ENCODE results near the gene GYS1. TPM values are rescaled to one million over a fixed set of nuclear protein-coding genes. Genes with fewer than 3 reads are reported as not detected.

The GYS1 gene
- total RNA-seq, 1 donor from 2014 or later = 57.4 TPM

DNA sequence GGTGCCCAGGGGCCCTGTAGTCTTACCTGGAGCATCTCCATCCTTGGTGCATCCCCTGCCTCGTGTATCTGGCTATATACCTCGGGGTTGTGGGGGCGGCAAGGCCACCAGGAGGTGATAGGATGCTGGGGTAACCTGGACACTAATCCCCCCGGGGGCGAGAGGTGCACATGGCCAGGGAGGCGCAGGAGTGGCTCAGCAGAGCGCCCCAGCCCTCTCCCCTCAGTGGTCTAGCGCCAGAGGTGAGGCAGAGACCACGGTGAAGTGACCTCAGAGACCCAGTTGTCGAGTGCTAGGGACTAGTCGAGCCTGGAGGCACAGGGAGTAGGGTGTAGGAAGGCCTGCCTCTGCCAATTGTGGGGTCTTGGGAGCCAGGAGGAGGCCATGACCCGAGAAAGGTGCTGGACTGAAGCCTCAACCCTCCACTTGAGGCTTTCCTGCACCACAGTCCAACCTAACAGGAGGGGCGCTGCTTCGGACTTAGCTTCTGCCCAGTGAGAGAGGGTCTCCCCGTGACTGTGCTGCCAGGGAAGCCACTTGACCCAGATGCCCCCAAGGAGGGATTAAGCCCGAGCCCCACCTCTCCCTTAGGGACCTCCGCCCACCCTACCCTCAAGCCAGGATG is 24.0 kb upstream of the GYS1 start, which contains the start of gene LHB:
Gene LHB (minus strand): TSS at position 51 of the 625 bp plus-strand sequence. CDS start 10 bp downstream, at position 41.
- H3K27me3 Mint-ChIP-seq = peaks cover 42% of the 10 kb centered on the region
- peaks cover 3% of the 10 kb centered on the region for H3K4me1 Mint-ChIP-seq (ENCODE audit: low read depth)
- no peak for TF ChIP-seq CTCF (IDR thresholded peaks at IDR 0.05; ENCODE audit: unreplicated experiment)
- no peaks in the 10 kb centered on the region for H3K9me3 Mint-ChIP-seq (ENCODE audit: low read depth)
- peaks cover 13% of the 10 kb centered on the region for H3K36me3 Mint-ChIP-seq (ENCODE audit: insufficient read depth)
- no peak within 1 kb of the TSS for H3K27ac Mint-ChIP-seq
- no peak for DNase-seq (ENCODE audit: low spot score, unreplicated experiment)
- peak within 1 kb of the TSS; percentile 35 for H3K4me3 Mint-ChIP-seq (ENCODE audit: low read depth)

DNA sequence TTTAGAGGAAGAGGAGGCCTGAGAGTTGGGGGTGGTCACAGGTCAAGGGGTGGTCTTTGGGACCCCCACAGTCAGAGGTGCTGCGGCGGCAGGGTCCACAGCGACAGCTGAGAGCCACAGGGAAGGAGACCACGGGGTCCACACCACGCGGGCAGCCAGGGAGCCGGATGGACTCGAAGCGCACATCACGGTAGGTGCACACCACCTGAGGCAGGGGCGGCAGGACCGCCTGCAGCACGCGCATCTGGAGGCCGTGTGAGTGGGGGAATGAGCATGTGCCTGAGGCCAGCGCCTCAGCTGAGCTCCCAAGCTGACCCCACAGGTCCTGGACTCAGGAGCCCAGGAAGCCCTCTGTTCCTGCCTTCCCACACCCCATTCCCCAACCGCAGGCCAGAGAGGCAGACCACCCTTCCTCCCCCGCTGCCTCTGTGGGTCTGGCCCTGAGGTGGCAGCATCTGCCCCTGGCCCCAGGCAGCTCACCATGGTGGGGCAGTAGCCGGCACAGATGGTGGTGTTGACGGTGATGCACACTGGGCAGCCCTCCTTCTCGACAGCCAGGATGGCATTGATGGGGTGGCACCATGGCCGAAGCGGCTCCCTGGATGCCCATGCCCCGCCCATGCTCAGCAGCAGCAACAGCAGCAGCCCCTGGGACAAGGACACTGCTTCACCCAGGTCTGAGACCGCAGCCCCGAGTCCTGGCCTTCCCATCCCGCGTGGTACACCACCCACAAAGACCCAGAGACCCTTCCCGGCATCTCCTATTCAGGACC is 23.1 kb upstream of the GYS1 start:
- H3K27ac Mint-ChIP-seq = no peak overlapping the region
- no peaks in the 10 kb centered on the region for H3K9me3 Mint-ChIP-seq (ENCODE audit: low read depth)
- no peak overlapping the region for H3K4me3 Mint-ChIP-seq (ENCODE audit: low read depth)
- H3K27me3 Mint-ChIP-seq = peaks cover 33% of the 10 kb centered on the region
- peaks cover 3% of the 10 kb centered on the region for H3K4me1 Mint-ChIP-seq (ENCODE audit: low read depth)
- no peak for DNase-seq (ENCODE audit: low spot score, unreplicated experiment)
- H3K36me3 Mint-ChIP-seq (ENCODE audit: insufficient read depth) = peaks cover 13% of the 10 kb centered on the region
- no peak for TF ChIP-seq CTCF (IDR thresholded peaks at IDR 0.05; ENCODE audit: unreplicated experiment)

DNA sequence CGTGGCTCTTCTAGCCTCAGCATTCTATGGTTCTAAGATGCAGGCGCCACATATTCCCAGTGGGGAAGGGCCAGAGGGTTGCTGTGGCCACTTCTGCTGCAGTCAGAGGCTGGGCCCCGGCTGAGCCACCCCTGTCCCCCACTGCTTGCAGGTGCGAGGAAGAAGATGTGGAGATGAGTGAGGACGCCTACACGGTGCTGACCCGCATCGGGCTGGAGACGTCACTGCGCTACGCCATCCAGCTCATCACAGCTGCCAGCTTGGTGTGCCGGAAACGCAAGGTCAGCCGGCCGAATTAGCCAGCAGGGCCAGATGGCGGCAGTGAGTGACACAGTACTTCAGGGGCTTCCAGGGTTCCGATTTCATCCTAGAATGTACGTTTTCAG is 21.8 kb upstream of the GYS1 start:
- Mint-ChIP-seq H3K27ac (no peak overlapping the region), H3K27me3 (peaks cover 19% of the 10 kb centered on the region), H3K36me3 (ENCODE audit: insufficient read depth) (peaks cover 15% of the 10 kb centered on the region), H3K9me3 (ENCODE audit: low read depth) (no peaks in the 10 kb centered on the region), H3K4me3 (ENCODE audit: low read depth) (no peak overlapping the region), H3K4me1 (ENCODE audit: low read depth) (peaks cover 3% of the 10 kb centered on the region)
- no peak for DNase-seq (ENCODE audit: low spot score, unreplicated experiment)
- TF ChIP-seq CTCF (IDR thresholded peaks at IDR 0.05; ENCODE audit: unreplicated experiment) = no peak

DNA sequence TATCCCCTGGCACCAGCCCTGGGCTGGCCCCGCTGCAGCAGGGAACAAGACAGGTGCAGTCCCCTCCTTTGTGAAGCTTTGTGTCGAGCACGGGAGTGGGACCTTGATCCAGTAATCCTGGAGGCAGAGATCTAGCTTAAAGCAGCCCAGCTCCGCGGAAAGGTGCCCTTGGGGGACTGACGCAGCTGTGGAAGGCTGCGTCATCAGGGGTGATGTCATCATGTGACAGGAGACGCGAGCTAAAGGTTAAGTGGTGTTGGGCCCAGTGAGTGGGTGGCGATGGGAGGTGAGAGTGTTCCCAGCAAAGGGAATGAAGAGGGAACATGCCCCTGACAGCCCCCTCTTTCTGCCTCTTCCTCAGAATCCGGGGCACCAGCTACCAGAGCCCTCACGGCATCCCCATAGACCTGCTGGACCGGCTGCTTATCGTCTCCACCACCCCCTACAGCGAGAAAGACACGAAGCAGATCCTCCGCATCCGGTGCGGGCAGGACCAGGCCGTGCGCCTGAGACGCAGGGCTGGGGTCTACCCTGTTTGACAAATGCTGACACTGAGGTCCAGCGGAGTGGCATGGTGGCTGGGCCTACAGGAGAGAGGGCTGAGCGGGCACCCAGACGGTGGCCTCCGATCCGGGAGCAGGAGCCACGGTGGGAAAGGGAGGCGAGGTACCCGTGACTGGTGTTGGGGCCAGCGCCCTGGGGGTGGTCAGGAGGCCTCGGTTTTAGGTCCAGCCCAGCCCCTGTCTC is 21.2 kb upstream of the GYS1 start:
- no peak overlapping the region for H3K27ac Mint-ChIP-seq
- no peaks in the 10 kb centered on the region for H3K9me3 Mint-ChIP-seq (ENCODE audit: low read depth)
- DNase-seq (ENCODE audit: low spot score, unreplicated experiment) = no peak
- peaks cover 15% of the 10 kb centered on the region for H3K36me3 Mint-ChIP-seq (ENCODE audit: insufficient read depth)
- H3K4me3 Mint-ChIP-seq (ENCODE audit: low read depth) = no peak overlapping the region
- peaks cover 3% of the 10 kb centered on the region for H3K4me1 Mint-ChIP-seq (ENCODE audit: low read depth)
- H3K27me3 Mint-ChIP-seq = peaks cover 15% of the 10 kb centered on the region
- no peak for TF ChIP-seq CTCF (IDR thresholded peaks at IDR 0.05; ENCODE audit: unreplicated experiment)

DNA sequence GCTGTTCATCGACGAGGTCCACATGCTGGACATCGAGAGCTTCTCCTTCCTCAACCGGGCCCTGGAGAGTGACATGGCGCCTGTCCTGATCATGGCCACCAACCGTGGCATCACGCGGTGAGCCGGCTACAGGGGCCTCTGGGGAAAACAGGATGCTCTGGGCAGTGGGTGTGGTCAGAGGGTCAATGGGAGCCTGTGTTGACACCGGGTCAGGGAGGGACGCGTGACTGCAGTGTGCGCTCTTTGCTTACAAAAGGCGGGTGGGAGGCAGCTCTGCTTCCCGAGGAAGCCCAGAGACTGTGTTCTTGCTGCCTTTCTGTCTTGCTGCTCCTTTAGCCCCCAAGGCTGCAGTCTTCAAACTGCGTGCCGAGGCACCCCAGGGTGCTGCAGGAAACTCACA is 18.1 kb upstream of the GYS1 start:
- Mint-ChIP-seq H3K9me3 (ENCODE audit: low read depth) (no peaks in the 10 kb centered on the region), H3K27me3 (no peaks in the 10 kb centered on the region), H3K27ac (no peak overlapping the region), H3K4me3 (ENCODE audit: low read depth) (no peak overlapping the region), H3K4me1 (ENCODE audit: low read depth) (no peaks in the 10 kb centered on the region), H3K36me3 (ENCODE audit: insufficient read depth) (peaks cover 18% of the 10 kb centered on the region)
- TF ChIP-seq CTCF (IDR thresholded peaks at IDR 0.05; ENCODE audit: unreplicated experiment) = no peak
- no peak for DNase-seq (ENCODE audit: low spot score, unreplicated experiment)
